K562 (cell line): ENCODE results near the gene HSPB2. TPM values are rescaled to one million over a fixed set of nuclear protein-coding genes. Genes with fewer than 3 reads are reported as not detected.

ENCODE experiments used
- BDP1 ChIP-seq: IDR thresholded peaks from 3 replicates; pipeline ENCODE4 v1.6.1; 2011; ENCODE audit not compliant: insufficient read length, insufficient read depth
- CREM ChIP-seq: IDR thresholded peaks from 2 replicates; pipeline ENCODE4 v1.6.1; 2014; ENCODE audit warnings: antibody characterized with exemption, low read depth
- GABPA ChIP-seq: fragments of 200-800 bp; sonication (Bioruptor generic); conservative IDR thresholded peaks from 2 replicates; pipeline ENCODE4 v1.6.1; 2016; ENCODE audit warnings: low read depth, missing genetic modification characterization, missing compliant biosample characterization
- HNRNPL ChIP-seq: fragments of 200-400 bp; formaldehyde crosslinking; IDR thresholded peaks from 2 replicates; pipeline ENCODE4 v1.6.1; 2017; ENCODE audit warnings: low read depth, mild to moderate bottlenecking, low read length
- ILF3 ChIP-seq: fragments of 450-650 bp; IDR thresholded peaks from 2 replicates; pipeline ENCODE4 v1.6.1; 2018; ENCODE audit warnings: antibody characterized with exemption, mild to moderate bottlenecking, moderate library complexity, borderline replicate concordance
- MCM2 ChIP-seq: fragments of 450-650 bp; IDR thresholded peaks from 2 replicates; pipeline ENCODE4 v1.6.1; 2017; ENCODE audit warnings: low read depth, mild to moderate bottlenecking
- MCM3 ChIP-seq: fragments of 450-650 bp; IDR thresholded peaks from 2 replicates; pipeline ENCODE4 v1.6.1; 2016
- NCOR1 ChIP-seq: fragments of 450-650 bp; IDR thresholded peaks from 2 replicates; pipeline ENCODE4 v1.6.1; 2016; ENCODE audit warnings: mild to moderate bottlenecking, moderate library complexity
- SIN3B ChIP-seq: fragments of 450-650 bp; IDR thresholded peaks from 2 replicates; pipeline ENCODE4 v1.6.1; 2017; ENCODE audit warnings: low read depth, mild to moderate bottlenecking, moderate library complexity
- SMARCC2 ChIP-seq: fragments of 450-650 bp; IDR thresholded peaks from 2 replicates; pipeline ENCODE4 v1.6.1; 2017; ENCODE audit warnings: antibody characterized with exemption, moderate library complexity, mild to moderate bottlenecking, low read depth
- SOX6 ChIP-seq: fragments of 450-650 bp; IDR thresholded peaks from 2 replicates; pipeline ENCODE4 v1.6.1; 2014; ENCODE audit warnings: mild to moderate bottlenecking
- STAT5B ChIP-seq: fragments of 250-450 bp; sonication (Bioruptor Pico); IDR thresholded peaks from 2 replicates; pipeline ENCODE4 v1.8.0; 2021; ENCODE audit warnings: mild to moderate bottlenecking, inconsistent platforms
- TCF7L2 ChIP-seq: fragments of 150-350 bp; IDR thresholded peaks from 2 replicates; pipeline ENCODE4 v1.6.1; 2016; ENCODE audit warnings: low read depth, mild to moderate bottlenecking, low read length, moderate library complexity
- TRIM28 ChIP-seq: fragments of 450-650 bp; IDR thresholded peaks from 2 replicates; pipeline ENCODE4 v1.6.1; 2017
- XRCC4 ChIP-seq: IDR thresholded peaks from one replicate; pipeline ENCODE4 v1.6.1; 2011; ENCODE audit not compliant: insufficient read depth, insufficient read length; ENCODE audit errors: extremely low read depth
- ZBTB11 ChIP-seq, 3 experiments: fragments of 200-800 bp in 1 of 3; fragments of 250-450 bp in 1 of 3; fragments of 450-650 bp in 1 of 3; sonication (Bioruptor Pico) in 1 of 3; sonication (Bioruptor generic) in 1 of 3; formaldehyde crosslinking in 1 of 3; IDR thresholded peaks; 2 replicates each; pipeline versions ENCODE4 v1.6.1 to v1.8.0; 2016 to 2022; ENCODE audit warnings: mild to moderate bottlenecking in 2 of 3, missing genetic modification characterization in 2 of 3, missing compliant biosample characterization in 1 of 3, moderate library complexity in 1 of 3
- ZC3H8 ChIP-seq: fragments of 450-650 bp; IDR thresholded peaks from 2 replicates; pipeline ENCODE4 v1.6.1; 2017
- ZKSCAN1 ChIP-seq: fragments of 150-350 bp; IDR thresholded peaks from 2 replicates; pipeline ENCODE4 v1.6.1; 2016; ENCODE audit warnings: low read depth, low read length
- ZNF224 ChIP-seq: sonication (generic); formaldehyde crosslinking; IDR thresholded peaks from 2 replicates; pipeline ENCODE4 v1.8.0; 2022; ENCODE audit warnings: mild to moderate bottlenecking, missing genetic modification reagents
- ZNF24 ChIP-seq: fragments of 450-650 bp; IDR thresholded peaks from 2 replicates; pipeline ENCODE4 v1.6.1; 2016
- polyA plus RNA-seq, 8 experiments: library from polyadenylated mRNA; depleted of rRNA in 4 of 8; stranded (reverse) in 5 of 8; unstranded in 3 of 8; fragments of >200 nt; fragmentation: Nextera tagmentation in 2 of 8; fragmentation: Illumina TruSeq in 1 of 8; extraction: Ambion mirVana in 2 of 8; extraction: Trizol in 1 of 8; gene quantifications; 2 replicates each; pipeline versions ENCODE4 v1.2.1 to v1.2.3, GENCODE V29; 2011 to 2014; ENCODE audit warnings: inconsistent platforms in 1 of 8, missing spikeins in 1 of 8
- total RNA-seq, 7 experiments: library from RNA; depleted of rRNA in 6 of 7; stranded (reverse); fragments of >200 nt in 6 of 7; fragmentation: Illumina TruSeq in 2 of 7; extraction: Trizol in 2 of 7; gene quantifications; 2 replicates each; pipeline versions ENCODE4 v1.2.1 to v1.2.3, GENCODE V29; 2011 to 2021; ENCODE audit warnings: low replicate concordance in 1 of 7
- TF ChIP-seq, protein P1 (sequence below): sonication (generic); formaldehyde crosslinking; IDR thresholded peaks from 2 replicates; pipeline ENCODE4 v1.8.0; 2022; ENCODE audit warnings: mild to moderate bottlenecking, missing genetic modification reagents
- TF ChIP-seq, protein P2 (sequence below): fragments of 250-450 bp; sonication (Bioruptor Pico); IDR thresholded peaks from 2 replicates; pipeline ENCODE4 v1.8.0; 2021; ENCODE audit warnings: moderate library complexity, mild to moderate bottlenecking, inconsistent platforms

The HSPB2 gene
- total and polyA plus RNA-seq, 9 of the 15 experiments (the other 6 are each of a cell fraction or from before 2014, with no cell fraction given): 0.06 to 0.35 (median 0.11) TPM; not detected in 5

DNA sequence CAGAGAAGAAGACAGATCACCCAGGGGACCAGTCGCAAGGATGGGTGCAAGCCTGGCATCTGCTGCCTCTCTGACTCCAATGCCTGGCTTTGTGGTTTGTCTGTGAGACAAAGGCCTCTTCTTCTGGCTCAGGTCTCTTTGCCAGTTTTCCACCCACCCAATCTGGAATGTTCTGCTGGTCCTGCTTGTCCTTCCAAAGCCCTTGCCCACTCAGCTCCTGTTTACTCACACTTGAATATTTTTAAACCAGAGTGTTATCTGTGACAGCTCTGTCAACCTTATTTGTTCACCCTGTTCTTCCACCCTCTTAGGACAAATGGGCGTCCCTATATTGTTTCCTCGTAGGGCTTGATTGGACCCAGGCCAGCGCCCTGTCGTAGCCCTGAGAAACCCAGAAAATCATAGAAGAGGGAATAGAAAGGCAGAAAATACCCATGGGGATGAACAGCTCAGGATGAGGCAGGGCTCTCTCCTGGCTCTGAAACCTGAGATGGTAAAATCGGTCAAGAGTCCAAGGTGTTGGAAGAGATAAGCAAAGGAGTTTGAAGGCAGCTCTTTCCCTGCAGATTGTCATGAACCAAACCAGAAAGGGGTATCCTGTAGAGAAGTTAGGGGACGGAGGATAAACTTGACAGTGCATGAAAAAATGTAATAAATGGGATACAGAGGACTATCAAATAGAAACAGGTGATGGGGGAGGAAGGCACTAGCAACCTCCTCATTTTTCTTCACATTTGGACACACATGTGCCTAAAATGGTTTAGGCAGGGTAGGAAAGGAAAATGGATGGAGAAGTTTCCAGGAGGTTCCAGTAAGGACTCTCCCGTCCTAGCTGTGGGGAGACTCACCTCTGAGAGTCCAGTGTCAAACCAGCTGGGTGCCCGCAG is 1.6 kb upstream of the HSPB2 start (continued):
- TF ChIP-seq ILF3 (no peak), TCF7L2 (no peak), SMARCC2 (peak; percentile 70), ZBTB11 (CRISPR knock-in tag; IDR thresholded peaks at IDR 0.05) (no peak), ZNF224 (CRISPR knock-in tag) (no peak), ZKSCAN1 (no peak), SIN3B (no peak), BDP1 (no peak), MCM3 (no peak), ZC3H8 (no peak), ZNF24 (no peak), STAT5B (CRISPR knock-in tag) (no peak), HNRNPL (no peak), TRIM28 (no peak), XRCC4 (no peak), NCOR1 (peak; percentile 76), GABPA (tag) (no peak), SOX6 (peak; percentile 65), CREM (0 out of 2 replicates have a peak, but pooled peaks have one; percentile 26), MCM2 (no peak)
- TF ChIP-seq, protein P1, sequence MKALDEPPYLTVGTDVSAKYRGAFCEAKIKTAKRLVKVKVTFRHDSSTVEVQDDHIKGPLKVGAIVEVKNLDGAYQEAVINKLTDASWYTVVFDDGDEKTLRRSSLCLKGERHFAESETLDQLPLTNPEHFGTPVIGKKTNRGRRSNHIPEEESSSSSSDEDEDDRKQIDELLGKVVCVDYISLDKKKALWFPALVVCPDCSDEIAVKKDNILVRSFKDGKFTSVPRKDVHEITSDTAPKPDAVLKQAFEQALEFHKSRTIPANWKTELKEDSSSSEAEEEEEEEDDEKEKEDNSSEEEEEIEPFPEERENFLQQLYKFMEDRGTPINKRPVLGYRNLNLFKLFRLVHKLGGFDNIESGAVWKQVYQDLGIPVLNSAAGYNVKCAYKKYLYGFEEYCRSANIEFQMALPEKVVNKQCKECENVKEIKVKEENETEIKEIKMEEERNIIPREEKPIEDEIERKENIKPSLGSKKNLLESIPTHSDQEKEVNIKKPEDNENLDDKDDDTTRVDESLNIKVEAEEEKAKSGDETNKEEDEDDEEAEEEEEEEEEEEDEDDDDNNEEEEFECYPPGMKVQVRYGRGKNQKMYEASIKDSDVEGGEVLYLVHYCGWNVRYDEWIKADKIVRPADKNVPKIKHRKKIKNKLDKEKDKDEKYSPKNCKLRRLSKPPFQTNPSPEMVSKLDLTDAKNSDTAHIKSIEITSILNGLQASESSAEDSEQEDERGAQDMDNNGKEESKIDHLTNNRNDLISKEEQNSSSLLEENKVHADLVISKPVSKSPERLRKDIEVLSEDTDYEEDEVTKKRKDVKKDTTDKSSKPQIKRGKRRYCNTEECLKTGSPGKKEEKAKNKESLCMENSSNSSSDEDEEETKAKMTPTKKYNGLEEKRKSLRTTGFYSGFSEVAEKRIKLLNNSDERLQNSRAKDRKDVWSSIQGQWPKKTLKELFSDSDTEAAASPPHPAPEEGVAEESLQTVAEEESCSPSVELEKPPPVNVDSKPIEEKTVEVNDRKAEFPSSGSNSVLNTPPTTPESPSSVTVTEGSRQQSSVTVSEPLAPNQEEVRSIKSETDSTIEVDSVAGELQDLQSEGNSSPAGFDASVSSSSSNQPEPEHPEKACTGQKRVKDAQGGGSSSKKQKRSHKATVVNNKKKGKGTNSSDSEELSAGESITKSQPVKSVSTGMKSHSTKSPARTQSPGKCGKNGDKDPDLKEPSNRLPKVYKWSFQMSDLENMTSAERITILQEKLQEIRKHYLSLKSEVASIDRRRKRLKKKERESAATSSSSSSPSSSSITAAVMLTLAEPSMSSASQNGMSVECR (CRISPR knock-in tag): no peak
- TF ChIP-seq, protein P2, sequence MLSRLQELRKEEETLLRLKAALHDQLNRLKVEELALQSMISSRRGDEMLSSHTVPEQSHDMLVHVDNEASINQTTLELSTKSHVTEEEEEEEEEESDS (CRISPR knock-in tag): no peak
